Dermis blood vessel endothelial cell (primary cell): ENCODE results near the gene DPRX. TPM values are rescaled to one million over a fixed set of nuclear protein-coding genes. Genes with fewer than 3 reads are reported as not detected.
"Not testable (repeated sequence)": the region's sequence is repeated elsewhere in the genome, so short reads cannot be mapped to it uniquely, and the experiment has no call there.

Source experiments
- DNase-seq: peaks from one replicate; pipeline ENCODE4 v3.0.0; 2010
- total RNA-seq: library from RNA; depleted of rRNA; stranded (reverse); fragments of >200 nt; gene quantifications from 2 replicates; pipeline ENCODE4 v1.2.3, GENCODE V29; 2014

The DPRX gene
- total RNA-seq, 1 donor from 2014 or later: not detected

DNA sequence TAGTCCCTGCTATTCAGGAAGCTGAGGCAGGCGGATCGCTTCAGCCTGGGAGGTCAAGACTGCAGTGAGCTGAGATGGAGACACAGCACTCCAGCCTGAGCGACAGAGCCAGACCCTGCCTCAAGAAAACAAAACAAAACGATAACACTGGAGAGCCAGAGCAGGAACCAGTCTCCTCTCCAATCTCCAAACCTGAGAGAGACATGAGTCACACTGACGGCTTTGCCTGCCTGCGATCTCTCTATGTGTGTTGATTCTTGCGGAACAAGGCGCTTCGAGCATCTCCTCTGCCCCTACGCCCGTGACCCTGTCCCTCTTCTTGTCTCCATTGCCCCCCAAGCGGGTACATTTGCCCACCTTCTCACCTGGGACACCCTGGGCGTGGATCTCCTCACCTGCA, 15.6 kb downstream of the DPRX start:
- no peak for DNase-seq

GRCh38 chr19:53647792-53648191, 16.0 kb downstream of the DPRX start:
- DNase-seq: no peak

DNA sequence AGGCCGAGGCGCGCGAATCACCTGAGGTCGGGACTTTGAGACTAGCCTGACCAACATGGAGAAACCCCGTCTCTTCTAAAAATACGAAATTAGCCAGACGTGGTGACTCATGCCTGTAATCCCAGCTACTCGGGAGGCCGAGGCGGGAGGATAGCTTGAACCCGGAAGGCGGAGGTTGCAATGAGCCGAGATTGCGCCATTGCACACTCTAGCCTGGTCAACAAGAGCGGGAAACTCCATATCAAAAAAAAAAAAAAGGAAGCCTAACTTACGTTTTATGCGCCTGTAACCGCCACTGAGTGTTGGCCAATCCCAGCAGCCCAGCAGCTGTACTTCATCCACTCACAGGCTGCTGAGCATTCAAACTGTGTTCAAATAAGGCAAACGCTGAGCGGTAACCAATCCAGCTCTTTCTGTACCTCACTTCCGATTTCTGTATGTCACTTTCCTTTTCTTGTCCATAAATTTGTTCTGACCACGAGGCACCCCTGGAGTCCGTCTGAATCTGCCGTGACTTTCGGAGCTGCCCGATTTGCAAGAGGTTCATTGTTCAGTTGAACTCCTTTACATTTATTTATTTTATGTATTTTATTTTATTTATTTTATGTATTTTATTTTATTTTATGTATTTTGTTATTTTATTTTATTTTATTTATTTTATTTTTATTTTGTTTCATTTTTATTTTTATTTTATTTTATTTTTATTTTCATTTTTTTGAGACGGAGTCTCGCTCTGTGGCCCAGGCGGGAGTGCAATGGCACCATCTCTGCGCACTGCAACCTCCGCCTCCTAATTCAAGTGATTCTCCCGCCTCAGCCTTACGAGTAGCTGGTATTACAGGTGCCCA, 18.2 kb downstream of the DPRX start:
- DNase-seq: no peak

- DNase-seq: no peak
Measured at GRCh38 chr19:53652476-53652875, 20.7 kb downstream of the DPRX start.

- DNase-seq: no peak
Measured at GRCh38 chr19:53655042-53655665, 23.4 kb downstream of the DPRX start.

GRCh38 chr19:53657330-53657729, 25.5 kb downstream of the DPRX start:
- DNase-seq: no peak

DNA sequence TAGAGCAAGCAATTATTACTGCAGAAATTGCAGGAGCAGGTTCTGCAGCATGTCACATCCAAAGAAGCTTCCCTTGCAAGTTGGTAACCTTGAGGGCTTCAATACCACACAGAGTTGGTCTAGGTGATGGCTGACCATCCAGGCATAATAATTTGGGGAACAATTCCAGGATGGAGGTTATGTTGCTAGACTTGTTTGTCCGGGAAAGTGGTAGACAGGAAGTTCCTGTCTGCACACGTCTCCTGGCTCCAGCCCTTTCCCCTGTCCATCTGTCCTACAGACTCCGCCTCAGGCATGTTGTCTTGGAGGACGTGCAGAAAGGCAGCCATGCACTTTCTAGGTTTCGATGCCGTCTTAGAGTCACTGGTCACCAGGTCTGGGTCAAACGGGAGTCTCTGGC, 26.0 kb downstream of the DPRX start:
- peak; percentile 25 for DNase-seq

DNA sequence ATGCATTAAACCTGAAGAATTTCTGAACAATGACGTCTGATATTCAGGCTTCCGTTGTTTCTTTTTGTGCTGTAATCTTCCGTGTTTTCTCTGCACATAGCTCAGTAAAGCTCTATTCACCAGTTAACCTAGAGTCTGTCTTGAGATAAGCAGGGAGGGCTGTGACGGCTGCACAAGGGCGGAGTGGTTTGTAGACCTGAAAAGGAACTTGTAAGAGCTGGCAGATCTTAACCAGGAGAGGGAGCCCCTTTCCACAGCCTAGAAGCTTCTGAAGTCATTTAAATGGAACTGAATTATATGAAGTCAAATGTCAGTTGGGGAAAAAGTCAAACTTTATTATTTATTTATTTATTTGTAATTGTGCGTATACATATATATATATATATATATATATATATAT, 27.5 kb downstream of the DPRX start:
- DNase-seq: peak; percentile 59

DNA sequence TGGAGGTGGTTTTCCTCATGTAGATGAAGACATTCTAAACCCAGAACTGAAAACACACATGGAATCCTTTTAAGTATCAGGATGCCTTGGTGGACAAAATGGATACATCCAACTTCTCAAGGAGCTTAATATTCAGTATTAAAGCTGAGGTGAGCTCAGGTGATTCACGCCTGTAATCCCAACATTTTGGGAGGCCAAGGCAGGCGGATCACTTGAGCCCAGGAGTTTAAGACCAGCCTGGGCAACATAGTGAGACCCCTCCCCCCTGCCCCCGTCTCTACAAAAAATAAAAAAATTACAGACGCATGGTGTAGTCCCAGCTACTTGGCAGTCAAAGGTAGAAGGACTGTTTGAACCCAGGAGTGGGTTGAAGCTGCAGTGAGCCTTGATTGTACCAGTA, 28.8 kb downstream of the DPRX start:
- DNase-seq: no peak

DNA sequence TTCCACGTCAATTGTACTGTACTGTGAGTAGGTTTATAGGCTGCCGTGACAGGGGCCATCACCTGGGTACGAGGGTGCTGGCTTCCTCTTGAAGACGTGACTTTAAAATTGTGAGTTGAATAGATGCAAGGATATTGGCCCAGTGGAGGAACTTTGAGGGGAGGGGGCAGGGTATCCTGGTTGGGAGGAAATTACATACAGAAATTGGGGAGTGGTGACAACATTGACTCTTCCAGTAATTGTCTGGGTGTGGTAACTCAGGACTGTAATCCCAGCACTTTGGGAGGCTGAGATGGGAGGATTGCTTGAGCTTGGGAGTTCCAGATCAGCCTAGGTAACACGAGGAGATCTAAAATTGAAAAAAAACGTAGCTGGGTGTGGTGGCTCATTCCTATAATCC, 30.4 kb downstream of the DPRX start:
- DNase-seq: no peak

DNA sequence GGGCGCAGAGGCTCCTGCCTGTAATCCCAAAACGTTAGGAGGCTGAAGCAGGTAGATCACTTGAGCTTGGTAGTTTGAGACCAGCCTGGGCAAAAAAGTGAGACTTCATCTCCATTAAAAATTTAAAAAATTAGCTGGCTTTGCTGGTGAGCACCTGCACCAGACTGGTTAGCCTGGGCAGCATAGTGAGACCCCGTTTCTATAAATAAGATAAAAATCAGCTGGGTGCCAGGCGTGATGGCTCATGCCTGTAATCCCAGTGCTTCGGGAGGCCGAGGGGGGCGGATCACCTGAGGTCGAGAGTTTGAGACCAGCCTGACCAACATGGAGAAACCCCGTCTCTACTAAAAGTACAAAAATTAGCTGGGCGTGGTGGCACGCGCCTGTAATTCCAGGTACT, 32.4 kb downstream of the DPRX start:
- no peak for DNase-seq

DNA sequence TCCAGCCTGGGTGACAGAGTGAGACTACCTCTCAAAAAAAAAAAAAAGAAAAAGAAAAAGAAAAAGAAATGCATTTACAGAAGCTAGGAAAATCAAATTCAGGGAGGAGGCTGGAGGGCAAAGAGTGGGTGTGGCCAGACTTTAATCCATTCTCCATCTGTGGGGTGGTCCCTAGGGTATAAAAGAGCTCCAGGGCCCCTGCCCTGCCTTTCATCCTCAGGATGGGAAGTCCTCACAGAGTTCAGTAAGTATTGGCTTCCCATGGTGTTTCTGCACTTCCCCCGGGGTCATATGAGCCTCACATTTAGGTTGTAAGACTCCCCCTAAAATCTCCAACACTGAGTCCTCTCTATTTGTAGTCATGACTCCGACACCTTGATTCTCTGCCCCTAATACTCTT, 33.0 kb downstream of the DPRX start:
- no peak for DNase-seq

DNA sequence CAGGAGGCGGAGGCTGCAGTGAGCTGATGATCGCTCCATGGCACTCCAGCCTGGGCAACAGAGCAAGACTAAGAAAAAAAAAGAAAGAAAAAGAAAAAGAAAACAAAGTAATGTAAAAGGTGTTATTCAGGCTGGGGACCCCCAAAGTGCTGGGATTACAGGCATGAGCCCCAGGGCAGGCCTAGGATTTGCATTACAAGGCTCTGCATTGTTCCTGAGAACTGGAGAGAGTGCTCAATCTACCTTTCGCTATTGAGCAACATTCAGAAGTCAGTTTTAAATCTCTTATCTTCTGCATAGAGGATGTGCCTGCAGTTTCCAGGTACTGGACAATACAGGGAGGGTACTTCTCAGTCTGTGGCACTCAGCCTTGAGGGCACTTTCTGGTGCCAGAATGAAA, 34.5 kb downstream of the DPRX start:
- not testable (repeated sequence) for DNase-seq

GRCh38 chr19:53668804-53669203, 37.0 kb downstream of the DPRX start:
- not testable (repeated sequence) for DNase-seq

GRCh38 chr19:53670345-53670744, 38.5 kb downstream of the DPRX start:
- no peak for DNase-seq

DNA sequence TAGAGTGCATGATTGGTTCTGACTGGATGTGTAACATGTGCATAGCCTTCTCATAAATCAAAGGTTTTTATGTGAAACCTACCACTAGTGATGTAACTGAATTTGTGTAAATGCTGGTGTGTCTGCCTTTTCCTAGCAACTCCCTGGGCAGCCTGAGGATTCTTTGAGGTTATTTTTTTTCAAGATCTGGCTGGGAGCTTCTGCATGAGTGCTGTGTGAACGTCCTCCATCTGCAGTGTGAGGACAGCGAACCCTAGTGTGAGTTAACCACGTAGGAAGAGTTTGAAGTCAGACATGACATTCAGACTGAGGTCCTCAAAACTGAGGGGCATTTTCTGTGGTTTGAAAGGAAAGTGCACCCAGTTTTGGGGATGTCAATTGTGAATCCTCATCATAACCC, 39.9 kb downstream of the DPRX start:
- DNase-seq: no peak

Other genes with a start within 250 kb of the DPRX start
- gene ZNF765, start 236.8 kb upstream of the DPRX start, total RNA-seq: 14.6 and 19.9 TPM in 2 replicates
- 13.4 and 14.2 TPM in 2 replicates for gene ZNF761, start 200.0 kb upstream of the DPRX start, total RNA-seq
- 4.9 and 5.3 TPM in 2 replicates for gene ZNF813, start 164.3 kb upstream of the DPRX start, total RNA-seq
- gene ZNF331, start 93.9 kb upstream of the DPRX start, total RNA-seq: 9.0 and 14.3 TPM in 2 replicates
- gene NLRP12, start 192.3 kb downstream of the DPRX start, total RNA-seq: 2.8 and 3.4 TPM in 2 replicates
- gene MYADM, start 235.9 kb downstream of the DPRX start, total RNA-seq: 7.7 and 17.8 TPM in 2 replicates